ENCODE measurements around the gene FERMT2. TPM values are rescaled to one million over a fixed set of nuclear protein-coding genes. Genes with fewer than 3 reads are reported as not detected.

FERMT2 gene
- total RNA-seq, 4 donors from 2014 or later, result 364 to 398 (median 388) TPM

GRCh38 chr14:52951681-52952554 is 1.1 kb upstream of the FERMT2 start:
- 2 to 3% methylated on average over 14 to 15 of the region's 15 CpGs for WGBS, 2 donors (ENCODE audit: low coverage in 1 of 2)
- Histone ChIP-seq H3K27me3 (no peaks in the 10 kb centered on the region), H3K36me3 (peaks cover 0 to 5% of the 10 kb centered on the region in 2 donors), H3K27ac (peak overlapping the region; percentile 94 to 100 (median 98)), H3K4me3 (peak overlapping the region; percentile 68 to 93), H3K4me1 (peaks cover 0 to 50% (median 9%) of the 10 kb centered on the region in 3 donors), H3K9me3 (no peaks in the 10 kb centered on the region)
- TF ChIP-seq CTCF (IDR thresholded peaks at IDR 0.05) (peak; percentile 30 to 66 (median 51)), EP300 (IDR thresholded peaks at IDR 0.05) (no peak)
- ATAC-seq, result peak; percentile 49

GRCh38 chr14:52950410-52950897 is 396 bp downstream of the FERMT2 start:
- peaks cover 0 to 8% of the 10 kb centered on the region in 2 donors for H3K36me3 ChIP-seq
- ATAC-seq, result peak; percentile 35
- WGBS, 2 donors (ENCODE audit: low coverage in 1 of 2), result 0% methylated on average over 4 to 5 of the region's 56 CpGs
- H3K9me3 ChIP-seq, result no peaks in the 10 kb centered on the region
- peaks cover 0 to 65% (median 9%) of the 10 kb centered on the region in 3 donors for H3K4me1 ChIP-seq
- H3K4me3 ChIP-seq, result peak overlapping the region; percentile 83 to 93
- no peaks in the 10 kb centered on the region for H3K27me3 ChIP-seq
- H3K27ac ChIP-seq, result peak overlapping the region; percentile 97 to 100 (median 98)
- TF ChIP-seq POLR2A (IDR thresholded peaks at IDR 0.05), result peak in 1 of 2 donors; percentile 17
- peak in 3 of 4 experiments; percentile 20 to 42 (median 39) for TF ChIP-seq CTCF (IDR thresholded peaks at IDR 0.05)
- no peak for TF ChIP-seq EP300 (IDR thresholded peaks at IDR 0.05)
- TF ChIP-seq POLR2AphosphoS5 (IDR thresholded peaks at IDR 0.05), result peak; percentile 88

- H3K4me1 ChIP-seq, result peaks cover 0 to 71% (median 9%) of the 10 kb centered on the region in 3 donors
- no peaks in the 10 kb centered on the region for H3K9me3 ChIP-seq
- peak overlapping the region; percentile 83 to 93 for H3K4me3 ChIP-seq
- H3K27ac ChIP-seq, result peak overlapping the region; percentile 97 to 100 (median 98)
- ATAC-seq, result no peak
- TF ChIP-seq EP300 (IDR thresholded peaks at IDR 0.05), result no peak
- peak; percentile 0 to 24 for TF ChIP-seq POLR2A (IDR thresholded peaks at IDR 0.05)
- peak; percentile 55 for TF ChIP-seq POLR2AphosphoS5 (IDR thresholded peaks at IDR 0.05)
- peak in 1 of 4 experiments; percentile 14 for TF ChIP-seq CTCF (IDR thresholded peaks at IDR 0.05)
- H3K36me3 ChIP-seq, result peaks cover 0 to 8% of the 10 kb centered on the region in 2 donors
- WGBS, 2 donors (ENCODE audit: low coverage in 1 of 2), result 0 to 1% methylated on average over 17 to 24 of the region's 24 CpGs
- no peaks in the 10 kb centered on the region for H3K27me3 ChIP-seq
Measured at GRCh38 chr14:52949711-52950409, 990 bp downstream of the FERMT2 start.

GRCh38 chr14:52949249-52949648 is 1.6 kb downstream of the FERMT2 start:
- peak overlapping the region; percentile 83 to 93 for H3K4me3 ChIP-seq
- no peak for TF ChIP-seq EP300 (IDR thresholded peaks at IDR 0.05)
- no peak for TF ChIP-seq POLR2AphosphoS5 (IDR thresholded peaks at IDR 0.05)
- TF ChIP-seq POLR2A (IDR thresholded peaks at IDR 0.05), result no peak
- TF ChIP-seq CTCF (IDR thresholded peaks at IDR 0.05), result no peak
- 0% methylated on average over 1 to 2 of the region's 2 CpGs for WGBS, 2 donors (ENCODE audit: low coverage in 1 of 2)

More at GRCh38 chr14:52949249-52949648, 1.6 kb downstream of the FERMT2 start:
- Histone ChIP-seq H3K27me3 (no peaks in the 10 kb centered on the region), H3K9me3 (no peaks in the 10 kb centered on the region), H3K36me3 (peaks cover 0 to 8% of the 10 kb centered on the region in 2 donors), H3K27ac (peak overlapping the region; percentile 97 to 100 (median 98)), H3K4me1 (peaks cover 5 to 75% (median 8%) of the 10 kb centered on the region in 3 donors)
- no peak for ATAC-seq
